SK-N-SH (cell line): ENCODE measurements around the gene AGK. TPM values are rescaled to one million over a fixed set of nuclear protein-coding genes. Genes with fewer than 3 reads are reported as not detected.

Experiments used
- CTCF ChIA-PET: fragments of 300-600, 350-600 bp; formaldehyde crosslinking; extraction: SDS; loops from one replicate; lab custom pipeline; 2021; lab: Yijun Ruan, JAX
- POLR2A ChIA-PET: fragments of 350-600 bp; sonication (Branson Sonifier 250); formaldehyde crosslinking; extraction: SDS; loops from one replicate; lab custom pipeline; 2020; ENCODE audit warnings: antibody characterized with exemption, inconsistent platforms; lab: Yijun Ruan, JAX
- DNase-seq: peaks from one replicate; pipeline ENCODE4 v3.0.0; 2012
- H2AFZ ChIP-seq: fragments of 200-600 bp; sonication (generic); 2 replicates; pipeline ENCODE4 v1.8.1; 2016; ENCODE audit warnings: antibody characterized with exemption, mild to moderate bottlenecking, low read depth
- H3F3A ChIP-seq: fragments of 200-600 bp; sonication (generic); replicated peaks from 2 replicates; pipeline ENCODE3; 2016; ENCODE audit warnings: antibody characterized with exemption, mild to moderate bottlenecking; ENCODE audit not compliant: insufficient read depth
- H3K27ac ChIP-seq, 2 experiments: fragments of 200-500 bp in 1 of 2; fragments of 200-600 bp in 1 of 2; sonication (Bioruptor generic) in 1 of 2; sonication (generic), shearing (Covaris generic) in 1 of 2; 2 replicates each; pipeline versions ENCODE4 v1.5.1 to v1.6.1; 2014 to 2016; ENCODE audit warnings: low read depth in 2 of 2, inconsistent platforms in 1 of 2, low read length in 1 of 2, mild to moderate bottlenecking in 1 of 2, mixed read lengths in 1 of 2
- H3K27me3 ChIP-seq: fragments of 200-600 bp; sonication (generic), shearing (Covaris generic); 2 replicates; pipeline ENCODE4 v1.6.1; 2016; ENCODE audit warnings: mixed run types; ENCODE audit not compliant: insufficient read depth
- H3K36me3 ChIP-seq, 2 experiments: fragments of 200-500 bp in 1 of 2; fragments of 200-600 bp in 1 of 2; sonication (Bioruptor generic) in 1 of 2; sonication (generic) in 1 of 2; replicated peaks in 1 of 2; 2 replicates each; pipeline versions ENCODE3 to v1.5.1; 2014 to 2016; ENCODE audit warnings: low read length in 1 of 2, mild to moderate bottlenecking in 1 of 2; ENCODE audit not compliant: insufficient read depth in 2 of 2, control insufficient read depth in 1 of 2
- H3K4me1 ChIP-seq, 2 experiments: fragments of 200-500 bp in 1 of 2; fragments of 200-600 bp in 1 of 2; sonication (Bioruptor generic) in 1 of 2; sonication (generic), shearing (Covaris generic) in 1 of 2; 2 replicates each; pipeline versions ENCODE4 v1.5.1 to v1.6.1; 2014 to 2016; ENCODE audit warnings: low read depth in 1 of 2, low read length in 1 of 2, mixed run types in 1 of 2; ENCODE audit not compliant: insufficient read depth in 2 of 2, control insufficient read depth in 1 of 2
- H3K4me2 ChIP-seq: fragments of 200-600 bp; sonication (generic), shearing (Covaris generic); 2 replicates; pipeline ENCODE4 v1.6.1; 2017; ENCODE audit warnings: mixed run types
- H3K4me3 ChIP-seq, 2 experiments: fragments of 200-500 bp in 1 of 2; fragments of 200-600 bp in 1 of 2; sonication (Bioruptor generic) in 1 of 2; sonication (generic), shearing (Covaris generic) in 1 of 2; 2 replicates each; pipeline versions ENCODE4 v1.5.1 to v1.8.1; 2014 to 2016; ENCODE audit warnings: low read depth in 2 of 2, inconsistent platforms in 1 of 2, low read length in 1 of 2, mild to moderate bottlenecking in 1 of 2, mixed read lengths in 1 of 2, moderate library complexity in 1 of 2
- H3K79me2 ChIP-seq: fragments of 200-600 bp; sonication (generic); 2 replicates; pipeline ENCODE4 v1.8.1; 2017; ENCODE audit warnings: mild to moderate bottlenecking; ENCODE audit not compliant: insufficient read depth
- H3K9ac ChIP-seq: fragments of 200-600 bp; sonication (generic); 2 replicates; pipeline ENCODE4 v1.6.1; 2017; ENCODE audit warnings: mixed run types
- H3K9me2 ChIP-seq: fragments of 200-600 bp; sonication (generic); 2 replicates; pipeline ENCODE4 v1.6.1; 2017; ENCODE audit warnings: mixed run types
- H3K9me3 ChIP-seq: fragments of 200-600 bp; sonication (generic); 2 replicates; pipeline ENCODE4 v1.6.1; 2017; ENCODE audit warnings: mixed run types, mild to moderate bottlenecking, moderate library complexity
- H4K20me1 ChIP-seq: fragments of 200-600 bp; sonication (generic); 2 replicates; pipeline ENCODE4 v1.6.1; 2017; ENCODE audit warnings: mild to moderate bottlenecking, mixed run types; ENCODE audit not compliant: insufficient read depth
- CHD2 ChIP-seq: fragments of 150-350 bp; IDR thresholded peaks from 2 replicates; pipeline ENCODE4 v1.6.1; 2018; ENCODE audit warnings: low read length; ENCODE audit not compliant: partially characterized antibody
- CTCF ChIP-seq: fragments of 200-600 bp; sonication (generic); IDR thresholded peaks from 2 replicates; pipeline ENCODE4 v1.6.1; 2017; ENCODE audit warnings: antibody characterized with exemption, mild to moderate bottlenecking, moderate library complexity
- ELF1 ChIP-seq: IDR thresholded peaks from 2 replicates; pipeline ENCODE4 v1.4.0; 2012
- FOXJ3 ChIP-seq: sonication (generic); formaldehyde crosslinking; IDR thresholded peaks from 2 replicates; pipeline ENCODE4 v1.5.1; 2020; ENCODE audit warnings: mild to moderate bottlenecking, missing genetic modification reagents
- GABPA ChIP-seq: IDR thresholded peaks from 2 replicates; pipeline ENCODE4 v1.4.0; 2012; ENCODE audit warnings: low read depth, mild to moderate bottlenecking
- IRF3 ChIP-seq: fragments of 150-350 bp; IDR thresholded peaks from 2 replicates; pipeline ENCODE4 v1.6.1; 2016; ENCODE audit warnings: mild to moderate bottlenecking, low read depth, low read length
- MAX ChIP-seq: IDR thresholded peaks from 2 replicates; pipeline ENCODE4 v1.4.0; 2012; ENCODE audit warnings: low read depth
- MXI1 ChIP-seq: IDR thresholded peaks from 2 replicates; pipeline ENCODE4 v1.6.1; 2012; ENCODE audit warnings: mild to moderate bottlenecking, low read depth, low read length, improper control_type of control experiment
- NRF1 ChIP-seq: IDR thresholded peaks from 2 replicates; pipeline ENCODE4 v1.6.1; 2012; ENCODE audit warnings: low read depth, mild to moderate bottlenecking, low read length
- PBX3 ChIP-seq: IDR thresholded peaks from 2 replicates; pipeline ENCODE4; 2012
- RCOR1 ChIP-seq: fragments of 150-350 bp; IDR thresholded peaks from 2 replicates; pipeline ENCODE4 v1.6.1; 2017; ENCODE audit warnings: antibody characterized with exemption, low read length
- REST ChIP-seq: IDR thresholded peaks from 2 replicates; pipeline ENCODE4 v1.6.1; 2012; ENCODE audit warnings: mild to moderate bottlenecking, low read depth, low read length, moderate library complexity
- RFX5 ChIP-seq: IDR thresholded peaks from 2 replicates; pipeline ENCODE4 v1.6.1; 2012; ENCODE audit warnings: mild to moderate bottlenecking, improper control_type of control experiment, low read length
- SMC3 ChIP-seq: IDR thresholded peaks from 2 replicates; pipeline ENCODE4 v1.6.1; 2012; ENCODE audit warnings: low read depth, low read length, improper control_type of control experiment
- TCF12 ChIP-seq: IDR thresholded peaks from 2 replicates; pipeline ENCODE4 v1.4.0; 2012
- USF2 ChIP-seq: fragments of 150-350 bp; IDR thresholded peaks from 2 replicates; pipeline ENCODE4 v1.6.1; 2017; ENCODE audit warnings: antibody characterized with exemption, low read length, low read depth, borderline replicate concordance
- YY1 ChIP-seq: IDR thresholded peaks from 2 replicates; pipeline ENCODE4 v1.4.0; 2012; ENCODE audit warnings: low read depth, mild to moderate bottlenecking
- ZBTB33 ChIP-seq: IDR thresholded peaks from 2 replicates; pipeline ENCODE4 v1.4.0; 2012; ENCODE audit warnings: low read depth, borderline replicate concordance
- WGBS: methylation state at CpG from one replicate; pipeline ENCODE4 v1.1.6; 2017; ENCODE audit warnings: low lambda C conversion rate; 5-methylcytosine and 5-hydroxymethylcytosine counted together
- polyA plus RNA-seq, 3 experiments: library from polyadenylated mRNA; depleted of rRNA; stranded (reverse); fragments of >200 nt; gene quantifications; 2 replicates each; pipeline ENCODE4 v1.2.3, GENCODE V29; 2012

The AGK gene
- polyA plus RNA-seq, 1 of the 3 experiments (the other 2 are of a cell fraction): 45.7 TPM

- no peak for DNase-seq
- TF ChIP-seq MXI1 (no peak), REST (no peak), TCF12 (no peak), ELF1 (no peak), MAX (no peak), RFX5 (no peak), CTCF (no peak), YY1 (no peak), GABPA (no peak), CHD2 (no peak), FOXJ3 (CRISPR knock-in tag) (no peak), SMC3 (no peak), PBX3 (no peak), NRF1 (no peak), RCOR1 (no peak), USF2 (no peak), ZBTB33 (no peak), IRF3 (no peak)
- H3K27ac ChIP-seq: no peak overlapping the region
- no peaks in the 10 kb centered on the region for H3K9me3 ChIP-seq
- H3K9me2 ChIP-seq: no peaks in the 10 kb centered on the region
- CTCF ChIA-PET: interaction anchor here (1.4 to 7.9 kb wide), 3 partner anchors 14 to 19 kb away, joined by 3 to 39 read pairs (median 11); no protein-coding TSS in a partner anchor
- H3K27me3 ChIP-seq: no peaks in the 10 kb centered on the region
- 80% methylated on average over 2 of the region's 2 CpGs for WGBS
- no peak overlapping the region for H3K4me3 ChIP-seq
- no peaks in the 10 kb centered on the region for H3K79me2 ChIP-seq
- H3F3A ChIP-seq: no peaks in the 10 kb centered on the region
- H4K20me1 ChIP-seq: no peaks in the 10 kb centered on the region
- H3K36me3 ChIP-seq: peaks cover 31 to 35% of the 10 kb centered on the region in 2 experiments
- no peak overlapping the region for H2AFZ ChIP-seq
- H3K4me1 ChIP-seq: no peaks in the 10 kb centered on the region
- no peak overlapping the region for H3K4me2 ChIP-seq
- POLR2A ChIA-PET: no interaction called here
- no peak overlapping the region for H3K9ac ChIP-seq
Observed at GRCh38 chr7:141668853-141669252, 117.6 kb downstream of the AGK start.
